Measurements from ENCODE around the gene MCAT.

MCAT gene, protein sequence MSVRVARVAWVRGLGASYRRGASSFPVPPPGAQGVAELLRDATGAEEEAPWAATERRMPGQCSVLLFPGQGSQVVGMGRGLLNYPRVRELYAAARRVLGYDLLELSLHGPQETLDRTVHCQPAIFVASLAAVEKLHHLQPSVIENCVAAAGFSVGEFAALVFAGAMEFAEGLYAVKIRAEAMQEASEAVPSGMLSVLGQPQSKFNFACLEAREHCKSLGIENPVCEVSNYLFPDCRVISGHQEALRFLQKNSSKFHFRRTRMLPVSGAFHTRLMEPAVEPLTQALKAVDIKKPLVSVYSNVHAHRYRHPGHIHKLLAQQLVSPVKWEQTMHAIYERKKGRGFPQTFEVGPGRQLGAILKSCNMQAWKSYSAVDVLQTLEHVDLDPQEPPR

DNA sequence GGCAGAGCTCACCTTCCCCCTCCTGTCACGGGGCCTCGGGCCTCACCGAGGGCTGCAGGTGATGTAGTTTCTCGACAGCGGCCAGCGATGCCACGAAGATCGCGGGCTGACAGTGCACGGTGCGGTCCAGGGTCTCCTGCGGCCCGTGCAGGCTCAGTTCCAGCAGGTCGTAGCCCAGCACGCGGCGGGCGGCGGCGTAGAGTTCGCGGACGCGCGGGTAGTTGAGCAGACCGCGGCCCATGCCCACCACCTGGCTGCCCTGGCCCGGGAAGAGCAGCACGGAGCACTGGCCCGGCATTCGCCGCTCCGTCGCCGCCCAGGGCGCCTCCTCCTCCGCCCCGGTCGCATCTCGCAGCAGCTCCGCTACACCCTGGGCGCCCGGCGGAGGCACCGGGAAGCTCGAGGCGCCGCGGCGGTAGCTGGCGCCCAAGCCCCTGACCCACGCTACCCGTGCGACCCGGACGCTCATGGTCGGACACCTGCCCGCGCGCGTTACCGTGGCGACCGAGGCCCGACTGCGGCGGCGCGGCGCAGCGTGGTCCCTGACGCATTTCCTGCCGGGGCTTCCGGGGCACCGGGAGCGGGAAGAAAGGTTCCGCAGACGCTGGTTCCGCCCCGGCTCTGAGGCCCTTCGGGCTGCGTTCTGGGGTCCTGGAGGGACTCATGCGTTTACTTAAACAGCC, at the start of gene MCAT:
Gene MCAT, minus strand, starts transcription at position 519 of the 683 bp plus-strand sequence. Its CDS starts 50 bp downstream, at position 469.
- DNase-seq (ENCODE audit: low spot score), result peak; percentile 60

DNA sequence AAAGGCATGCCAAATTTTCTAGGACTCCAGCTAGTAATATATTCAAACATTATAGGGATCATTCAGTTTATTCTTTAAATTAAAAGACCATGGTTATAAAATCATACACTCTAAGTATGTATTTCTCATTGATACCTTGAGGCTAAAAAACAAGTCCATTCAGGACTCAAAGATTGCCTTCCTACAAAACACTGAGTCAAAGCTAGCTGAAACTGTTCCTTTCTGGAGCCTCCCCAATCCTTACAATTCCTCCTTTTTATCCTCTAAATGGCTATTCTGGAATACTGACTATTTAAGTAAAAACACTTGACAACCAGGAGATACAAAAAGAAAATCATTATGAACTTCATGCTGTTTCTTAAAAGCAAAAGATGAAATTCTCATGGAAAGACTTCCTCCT, 48.6 kb upstream of the MCAT start:
- no peak for DNase-seq (ENCODE audit: low spot score)

DNA sequence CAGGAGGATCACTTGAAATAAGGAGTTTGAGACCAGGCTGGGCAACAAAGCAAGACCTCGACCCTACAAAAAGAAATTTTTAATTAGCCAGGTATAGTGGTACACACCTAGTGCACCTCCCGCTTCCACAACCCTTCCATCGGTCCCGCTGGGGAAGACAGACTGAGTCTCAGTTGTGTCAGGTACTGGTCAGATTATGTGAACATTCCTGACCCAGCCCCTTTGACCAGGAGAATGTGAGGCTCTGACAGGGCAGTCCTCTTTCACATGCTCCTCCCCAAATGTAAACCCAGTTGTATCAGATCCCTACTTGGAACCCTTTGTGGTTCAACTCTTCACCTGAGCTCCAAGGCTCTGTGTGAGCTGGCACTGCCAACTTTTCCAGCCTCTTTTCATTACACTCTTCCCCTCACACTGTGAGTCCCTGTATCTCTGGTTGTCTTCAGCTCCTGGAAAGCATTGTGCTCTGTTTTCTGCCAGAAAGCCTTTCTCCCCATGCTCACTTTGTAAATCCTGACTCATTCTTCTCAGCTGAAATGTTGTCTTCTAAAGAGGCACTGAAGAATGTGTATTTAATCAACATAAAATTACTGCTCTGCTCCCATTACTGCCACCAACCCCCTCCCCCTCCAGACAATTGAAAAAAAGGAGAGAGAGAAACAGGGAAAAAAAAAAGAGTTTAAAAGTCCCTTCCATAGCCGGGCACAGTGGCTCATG, 45.8 kb upstream of the MCAT start:
- DNase-seq (ENCODE audit: low spot score), result no peak

DNA sequence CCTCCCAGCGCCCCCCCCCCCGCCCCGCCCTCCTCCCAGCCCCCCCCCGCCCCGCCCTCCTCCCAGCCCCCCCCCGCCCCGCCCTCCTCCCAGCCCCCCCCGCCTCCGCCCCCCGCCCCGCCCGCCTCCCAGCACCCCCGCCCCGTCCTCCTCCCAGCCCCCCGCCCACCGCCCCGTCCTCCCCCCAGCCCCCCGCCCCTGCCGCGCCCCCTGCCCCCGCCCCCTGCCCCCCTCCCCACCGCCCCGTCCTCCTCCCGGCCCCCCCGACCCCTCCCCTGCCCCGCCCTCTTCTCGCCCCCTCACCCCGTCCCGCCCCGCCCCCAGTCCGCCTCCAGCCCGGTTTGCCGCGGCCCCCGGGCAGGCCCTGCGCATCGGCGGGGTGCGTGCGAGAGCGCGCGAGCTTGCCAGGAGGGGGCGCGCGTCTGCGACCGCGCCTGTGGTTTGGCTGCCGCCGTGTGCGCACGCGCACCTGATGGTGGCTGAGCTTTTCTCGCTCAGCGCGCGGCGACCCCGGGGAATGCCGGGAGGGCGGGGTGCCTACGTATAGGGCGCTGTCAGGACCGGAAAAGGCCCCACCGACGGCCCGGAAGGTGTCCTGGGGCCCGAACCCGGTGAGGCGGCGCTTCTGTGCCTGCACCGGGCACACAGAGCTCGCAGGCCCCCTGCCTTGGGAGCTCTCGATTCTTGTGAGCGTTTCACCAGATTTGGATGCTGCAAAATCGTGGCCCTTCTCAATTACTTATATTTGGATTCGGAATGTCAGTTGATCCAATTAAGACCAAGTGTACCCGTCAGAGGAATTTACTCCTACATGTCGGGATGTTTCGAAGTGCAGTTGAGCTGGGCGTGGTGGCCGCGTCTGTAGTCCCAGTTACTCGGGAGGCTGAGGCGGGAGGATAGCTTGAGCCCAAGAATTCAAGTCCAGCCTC, 44.2 kb upstream of the MCAT start:
- peak; percentile 89 for DNase-seq (ENCODE audit: low spot score)

DNA sequence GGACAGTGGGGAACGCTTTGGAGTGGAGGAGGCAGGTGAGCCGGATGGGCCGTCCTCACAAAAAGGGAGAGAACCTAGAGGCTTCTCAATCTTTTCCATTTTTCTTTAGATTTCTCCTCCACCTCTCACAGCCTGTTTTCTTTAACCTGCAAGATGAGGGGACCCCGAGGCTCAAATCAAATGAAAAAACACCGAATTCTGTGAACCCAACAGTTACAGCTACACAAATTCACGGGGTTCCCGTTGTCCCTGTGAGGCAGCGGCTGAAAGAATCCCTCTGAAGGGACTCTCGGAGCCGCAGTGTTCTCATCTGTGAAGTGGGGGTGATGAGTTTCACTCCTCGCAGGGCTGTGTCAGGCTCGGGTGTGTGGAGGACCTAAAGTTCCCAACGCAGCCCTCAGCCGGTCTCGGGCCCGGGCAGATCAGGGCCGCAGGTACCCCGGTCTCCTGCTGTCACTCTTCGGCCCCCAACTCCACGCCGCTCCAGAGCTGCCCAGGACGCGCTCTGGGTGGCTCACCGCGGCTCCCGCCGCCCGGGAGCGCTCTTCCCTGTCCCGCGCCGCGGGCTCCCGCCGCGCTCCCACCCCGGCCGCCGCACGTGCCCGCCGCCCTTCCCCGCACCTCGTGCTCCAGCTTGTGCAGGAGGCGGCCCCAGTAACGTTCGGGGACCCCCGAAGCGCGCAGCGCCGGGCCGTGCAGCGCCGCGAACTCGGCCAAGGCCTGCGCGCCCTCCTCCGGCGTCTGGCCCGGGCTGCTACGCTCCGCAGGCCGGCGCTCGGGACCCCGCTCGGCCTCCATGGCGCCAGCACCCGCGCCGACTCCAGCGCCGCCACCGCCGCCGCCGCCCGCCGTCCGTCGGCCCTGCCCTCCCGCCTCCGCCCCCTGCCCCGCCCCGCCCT, 43.3 kb upstream of the MCAT start, which contains the start of gene TTLL12:
Gene TTLL12, minus strand, starts transcription at position 863 of the 899 bp plus-strand sequence. Its CDS starts 65 bp downstream, at position 798.
- DNase-seq (ENCODE audit: low spot score), result peak; percentile 16

DNA sequence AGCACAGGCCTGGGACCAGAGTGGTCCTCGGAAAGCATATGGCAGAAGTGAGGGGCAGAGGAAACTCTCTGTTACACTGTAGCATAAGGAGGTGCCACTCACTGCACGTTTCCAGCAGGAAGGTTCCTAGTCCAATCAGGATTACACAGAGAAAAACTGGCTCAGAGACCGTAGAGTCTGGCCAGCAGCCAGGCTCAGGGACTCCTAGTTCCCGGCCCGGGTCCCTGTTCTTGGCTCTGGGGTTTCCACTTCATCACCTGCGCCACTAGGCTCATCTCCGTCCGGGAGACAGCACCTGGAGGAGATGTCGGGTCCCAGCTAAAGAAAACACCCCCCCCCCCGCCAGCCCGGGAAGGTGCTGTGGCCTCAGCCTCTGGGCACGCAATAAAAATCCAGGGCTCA, 42.7 kb upstream of the MCAT start:
- peak; percentile 29 for DNase-seq (ENCODE audit: low spot score)

DNA sequence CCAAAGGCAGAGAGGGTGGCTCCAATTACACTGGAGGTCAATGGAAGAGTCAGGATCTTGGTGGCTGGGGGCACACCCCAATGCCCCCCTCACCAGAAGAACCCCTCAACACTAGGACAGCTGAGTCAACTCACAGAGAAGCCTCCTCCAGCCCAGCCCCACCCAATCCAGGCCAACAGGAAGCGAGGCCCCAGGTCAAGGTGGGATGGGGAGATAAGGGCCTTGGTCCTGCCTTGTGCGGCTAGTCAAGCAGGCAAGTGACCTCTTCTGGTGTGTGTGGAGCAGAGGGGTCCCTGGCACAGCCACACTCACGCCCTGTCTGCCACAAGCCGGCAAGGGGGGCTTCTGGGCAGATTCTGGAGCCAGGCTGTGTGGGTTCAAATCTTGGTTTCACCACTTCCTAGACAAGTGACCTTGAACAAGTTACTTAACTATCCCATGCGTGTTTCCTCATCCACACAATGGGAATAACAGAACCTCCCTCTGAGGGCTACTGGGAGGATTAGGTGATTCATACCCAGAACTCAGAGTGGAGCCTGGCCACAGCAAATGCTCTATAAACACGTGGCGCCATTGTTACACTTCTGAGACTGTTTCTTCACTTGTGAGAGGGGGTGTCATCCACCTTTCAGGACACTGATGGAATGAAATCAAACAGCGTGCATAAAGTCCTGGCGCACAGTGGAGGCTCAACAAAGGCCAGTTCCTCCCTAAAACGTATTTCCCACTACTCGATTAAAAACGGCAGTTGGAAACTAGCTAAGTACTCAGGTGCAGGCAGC, 40.5 kb upstream of the MCAT start:
- DNase-seq (ENCODE audit: low spot score), result no peak

DNA sequence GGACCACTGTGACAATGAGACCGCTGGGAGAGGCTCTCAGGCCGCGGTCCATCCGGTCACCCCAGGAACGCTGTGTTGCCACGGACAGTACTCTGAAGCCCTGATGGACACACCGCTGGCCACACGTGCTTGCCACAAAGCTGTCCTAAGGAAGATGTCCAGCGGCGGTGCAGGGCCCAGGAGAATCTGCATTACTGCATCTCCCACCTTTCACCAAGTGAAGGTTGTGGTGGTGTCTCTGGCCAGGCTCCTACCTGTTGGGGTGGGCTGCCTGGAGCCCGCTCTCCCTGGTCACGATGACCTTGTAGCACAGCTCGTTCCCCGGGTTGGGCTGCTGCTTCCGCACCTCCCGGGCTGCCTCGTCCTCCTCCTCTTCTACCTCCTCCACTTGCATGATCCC, 39.5 kb upstream of the MCAT start:
- no peak for DNase-seq (ENCODE audit: low spot score)

DNA sequence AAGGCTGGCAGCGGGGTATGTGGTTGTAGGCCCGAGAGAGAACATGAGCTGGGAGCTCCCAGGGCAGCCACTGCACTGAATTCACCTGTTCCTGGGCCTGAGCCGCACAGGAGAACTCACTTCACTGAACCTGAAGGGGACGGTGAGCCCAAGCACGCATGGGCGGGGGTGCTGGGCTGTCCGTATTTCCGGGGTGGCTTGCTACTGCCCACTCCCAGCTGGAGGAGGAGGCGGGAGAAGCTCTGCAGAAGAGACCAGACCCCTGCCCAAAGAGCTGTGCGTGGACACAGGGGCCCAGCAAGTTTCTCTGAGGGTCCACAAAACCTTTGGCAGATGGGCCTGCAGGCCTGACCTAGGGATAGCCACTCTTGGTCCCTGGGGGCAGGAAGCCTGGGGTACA, 38.9 kb upstream of the MCAT start:
- no peak for DNase-seq (ENCODE audit: low spot score)

DNA sequence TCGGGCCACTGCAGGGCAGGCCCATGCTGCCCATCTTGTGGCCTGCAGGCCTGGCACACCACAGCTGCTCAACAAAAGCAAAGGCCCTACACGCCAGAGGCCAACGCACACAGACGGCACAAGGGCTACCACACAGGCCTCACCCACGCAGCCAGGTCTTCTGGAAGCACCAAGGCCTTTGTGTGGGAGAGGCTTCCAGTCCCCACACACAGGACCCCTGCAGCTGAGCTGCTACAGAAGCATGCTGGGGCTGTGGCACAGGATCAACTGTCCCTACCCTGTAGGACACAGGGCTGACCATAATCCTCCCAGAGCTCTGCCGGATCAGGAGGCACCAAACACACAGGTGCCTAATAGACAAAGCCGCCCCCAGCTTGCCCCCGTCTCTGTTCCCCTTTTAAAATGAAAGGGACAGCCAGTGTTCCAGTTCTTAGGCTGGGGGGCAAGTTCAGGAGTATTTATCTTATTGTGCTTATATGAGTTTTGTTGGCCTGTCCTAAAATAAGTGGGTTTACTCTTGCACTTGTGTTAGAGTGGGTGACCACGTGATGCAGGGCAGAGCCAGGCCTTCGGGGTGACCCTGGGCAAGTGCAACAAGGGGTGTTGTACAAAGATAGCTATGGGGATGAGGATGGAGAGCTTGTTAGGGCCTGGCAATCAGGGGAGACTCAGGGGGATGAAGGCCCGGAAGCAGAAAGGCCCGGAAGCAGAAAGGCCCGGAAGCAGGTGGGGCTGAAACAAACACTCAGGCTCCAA, 38.3 kb upstream of the MCAT start:
- DNase-seq (ENCODE audit: low spot score), result no peak

DNA sequence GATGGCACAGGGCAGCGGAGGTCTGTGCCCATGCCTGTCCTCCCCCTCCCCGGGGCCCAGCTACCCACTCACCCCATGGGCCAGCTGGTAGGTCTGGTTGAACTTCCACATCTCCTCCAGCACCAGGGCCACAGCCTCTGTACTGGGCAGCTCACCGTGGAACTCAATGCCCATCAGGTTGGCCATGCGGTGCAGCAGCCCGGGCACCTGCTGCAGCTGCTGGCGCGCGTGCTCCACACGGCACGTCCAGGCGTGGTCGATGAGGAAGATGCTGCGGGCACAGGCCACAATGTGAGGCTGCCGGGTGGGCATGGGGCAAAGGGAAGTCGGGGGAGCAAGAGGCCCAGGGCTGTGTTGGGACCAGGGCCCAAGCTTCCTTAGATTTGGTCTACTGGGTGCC, 37.5 kb upstream of the MCAT start:
- DNase-seq (ENCODE audit: low spot score), result no peak

DNA sequence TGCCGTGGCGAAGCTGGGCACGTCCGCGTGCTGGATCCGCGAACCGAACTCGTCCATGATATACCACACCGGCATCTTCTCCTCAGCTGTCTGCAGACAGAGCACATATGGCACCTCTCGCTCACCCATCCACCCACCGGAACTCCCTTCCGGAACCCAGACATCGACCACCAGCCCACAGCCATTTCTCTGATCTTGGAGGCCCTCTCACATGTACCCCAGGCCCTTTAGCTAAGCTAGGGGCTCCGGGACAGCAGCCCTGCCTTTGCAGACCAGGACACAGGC, 36.7 kb upstream of the MCAT start:
- DNase-seq (ENCODE audit: low spot score), result no peak

DNA sequence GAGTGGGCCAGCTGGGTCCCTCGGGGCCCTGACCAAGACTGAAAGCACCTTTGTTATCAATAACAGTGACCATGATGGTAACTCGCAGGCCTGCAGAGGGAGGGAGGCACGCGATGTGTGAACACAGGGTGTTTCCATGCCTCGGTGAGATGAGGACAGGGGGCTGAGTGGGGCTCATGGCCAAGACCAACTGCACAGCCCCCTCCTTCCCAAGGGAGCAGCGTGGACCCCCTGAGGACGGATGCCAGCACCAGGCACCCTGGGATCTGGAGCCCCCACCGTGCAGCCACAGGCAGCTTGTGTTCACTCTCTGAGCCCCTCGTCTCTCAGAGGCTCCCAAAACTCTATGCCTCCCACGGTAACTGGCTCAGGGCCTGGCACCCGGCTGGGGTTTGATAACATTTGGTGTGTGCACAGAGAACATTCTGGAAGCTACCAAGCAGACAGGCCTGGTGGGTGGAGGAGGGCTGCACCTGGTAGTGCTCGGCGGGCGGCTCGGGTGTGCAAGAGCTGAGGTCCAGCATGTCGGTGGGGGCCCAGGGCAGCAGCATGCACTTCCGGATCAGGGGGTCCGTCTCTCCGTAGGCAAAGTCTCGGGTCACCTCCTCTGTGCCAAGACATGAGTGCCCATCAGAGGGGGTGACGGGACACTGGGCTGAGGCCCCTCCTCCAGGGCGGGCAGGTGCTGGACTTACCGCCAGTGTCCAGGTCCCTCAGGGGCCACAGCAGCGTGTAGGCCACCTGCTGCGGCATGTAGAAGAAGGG, 36.1 kb upstream of the MCAT start:
- no peak for DNase-seq (ENCODE audit: low spot score)

DNA sequence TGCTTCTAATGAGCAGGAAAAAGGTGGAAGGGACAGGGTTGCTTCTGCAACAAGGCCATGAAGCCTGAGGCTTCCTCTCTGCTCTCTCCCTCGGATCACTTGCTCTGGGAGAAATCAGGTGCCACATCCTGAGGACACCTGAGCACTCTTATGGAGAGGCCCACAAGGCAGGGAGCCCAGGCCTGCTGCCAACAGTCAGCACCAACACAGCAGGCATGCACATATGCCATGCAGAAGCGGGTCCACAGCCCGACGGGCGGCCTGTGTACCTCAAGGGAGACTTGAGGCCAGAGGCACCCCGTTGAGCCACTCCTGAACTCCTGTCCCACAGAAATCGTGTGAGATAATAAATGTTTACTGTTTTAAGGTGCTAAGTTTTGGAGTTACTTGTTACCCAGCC, 34.3 kb upstream of the MCAT start:
- no peak for DNase-seq (ENCODE audit: low spot score)

DNA sequence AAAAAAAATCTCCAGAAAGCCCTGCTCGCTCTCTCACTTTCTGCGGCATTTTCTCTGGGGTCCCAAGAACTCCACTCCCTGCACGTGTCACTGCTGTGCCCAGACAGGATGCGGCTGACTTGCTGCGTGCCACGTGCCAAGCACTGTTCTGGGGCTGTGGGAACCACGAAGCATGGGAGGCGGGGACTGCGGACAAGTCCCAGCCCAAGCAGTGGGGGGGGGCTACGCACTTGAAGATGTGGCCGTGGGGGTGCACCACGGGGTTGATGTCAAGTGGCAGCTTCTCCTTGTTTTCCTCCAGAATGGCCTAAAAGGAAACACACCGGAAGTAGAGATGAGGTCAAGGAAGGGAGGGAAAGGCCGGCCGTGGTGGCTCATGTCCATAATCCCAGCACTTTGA, 32.9 kb upstream of the MCAT start:
- no peak for DNase-seq (ENCODE audit: low spot score)

DNA sequence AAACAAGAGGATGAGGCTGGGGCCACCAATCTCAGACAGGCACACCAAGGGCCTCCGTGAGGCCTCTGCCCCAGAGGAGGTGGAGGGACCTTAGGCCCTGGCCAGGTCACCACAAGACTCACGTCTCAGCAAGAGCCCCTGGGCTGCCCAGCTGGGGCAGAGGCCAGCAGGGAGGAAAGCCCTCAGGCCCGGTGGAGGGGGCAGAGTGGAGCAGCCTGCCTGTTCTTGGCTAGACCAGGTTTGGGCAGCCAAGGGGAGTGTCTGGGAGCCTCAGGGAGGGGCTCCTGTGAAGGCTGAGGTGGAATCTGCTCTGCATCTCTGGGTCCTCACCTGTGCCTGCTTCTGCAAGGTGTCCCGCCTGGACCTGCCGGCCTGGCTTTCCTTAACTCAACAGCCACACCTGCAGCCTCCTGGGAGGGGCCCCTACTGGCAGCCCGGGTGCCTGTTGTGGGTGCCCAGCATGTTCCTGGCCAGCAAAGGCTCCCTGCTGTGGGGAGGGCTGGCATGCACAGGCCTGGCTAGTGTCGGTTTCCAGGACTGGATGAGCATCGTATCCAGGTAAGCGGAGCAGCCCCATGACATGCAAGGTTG, 31.8 kb upstream of the MCAT start:
- no peak for DNase-seq (ENCODE audit: low spot score)

DNA sequence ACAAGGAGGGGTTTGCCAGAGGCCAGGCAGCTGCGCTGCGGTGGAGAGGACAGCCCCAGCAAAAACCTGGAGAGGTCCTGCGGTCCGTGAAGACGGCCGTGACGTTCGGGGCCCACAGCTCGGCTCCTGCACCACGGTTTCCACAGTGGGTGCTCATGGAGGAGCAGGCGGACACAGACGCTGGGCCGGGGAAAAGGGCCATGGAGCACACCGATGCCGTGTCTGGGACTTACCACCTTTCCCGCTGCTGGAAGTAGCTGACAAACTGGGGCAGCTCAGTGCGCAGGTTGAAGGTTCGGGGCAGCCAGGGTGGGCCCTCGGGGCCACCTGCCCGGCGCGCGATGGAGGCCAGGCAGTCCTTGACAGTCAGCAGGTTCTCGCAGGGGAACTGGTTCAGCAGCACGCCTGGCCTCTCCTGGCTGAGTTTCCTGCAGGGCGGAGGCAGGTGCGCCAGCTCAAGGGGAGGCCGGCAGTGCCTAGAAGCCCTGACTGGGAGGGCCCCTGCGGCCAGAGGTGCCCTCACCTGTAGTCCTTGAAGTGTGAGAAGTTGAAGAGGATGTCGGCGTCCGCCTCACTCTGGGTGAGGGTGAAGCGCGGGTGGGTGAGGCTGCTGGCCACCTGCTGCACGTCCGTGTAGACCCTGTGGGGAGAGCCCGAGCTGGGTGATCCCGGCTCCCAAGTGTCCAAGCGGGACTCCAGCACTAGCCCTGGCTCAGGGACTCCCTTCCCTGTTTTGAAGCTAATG, 30.9 kb upstream of the MCAT start:
- DNase-seq (ENCODE audit: low spot score), result no peak

Data from pons (tissue), 1 donor.